H1 (cell line): Measurements from ENCODE around the gene CHPF.

Experiments
- CHD2 ChIP-seq: IDR thresholded peaks from 2 replicates; pipeline ENCODE4 v1.6.1; 2012; ENCODE audit warnings: low read length, improper control_type of control experiment
- POLR2A ChIP-seq, 2 experiments: IDR thresholded peaks; 1 replicate in 1 of 2; 2 replicates in 1 of 2; pipeline ENCODE4 v1.6.1; 2011; ENCODE audit warnings: low read depth in 2 of 2, low read length in 2 of 2, mild to moderate bottlenecking in 2 of 2; ENCODE audit errors: control extremely low read depth in 1 of 2
- SP1 ChIP-seq: IDR thresholded peaks from 2 replicates; pipeline ENCODE4 v1.6.1; 2011; ENCODE audit warnings: low read depth, low read length
- TF ChIP-seq, protein P1 (sequence below): IDR thresholded peaks from 2 replicates; pipeline ENCODE4 v1.6.1; 2011; ENCODE audit warnings: low read depth, mild to moderate bottlenecking, low read length; ENCODE audit not compliant: insufficient read depth

DNA sequence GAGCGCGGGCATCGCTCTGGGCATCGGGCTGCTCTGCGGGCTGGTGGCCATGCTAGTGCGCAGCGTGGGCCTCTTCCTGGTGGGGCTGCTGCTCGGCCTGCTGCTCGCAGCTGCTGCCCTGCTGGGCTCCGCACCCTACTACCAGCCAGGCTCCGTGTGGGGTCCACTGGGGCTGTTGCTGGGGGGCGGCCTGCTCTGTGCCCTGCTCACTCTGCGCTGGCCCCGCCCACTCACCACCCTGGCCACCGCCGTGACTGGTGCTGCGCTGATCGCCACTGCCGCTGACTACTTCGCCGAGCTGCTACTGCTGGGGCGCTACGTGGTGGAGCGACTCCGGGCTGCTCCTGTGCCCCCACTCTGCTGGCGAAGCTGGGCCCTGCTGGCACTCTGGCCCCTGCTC is 4.0 kb upstream of the CHPF start:
- TF ChIP-seq CHD2 (no peak), SP1 (no peak), POLR2A (IDR thresholded peaks at IDR 0.05; ENCODE audit: control extremely low read depth in 1 of 2, low read depth in 2 of 2, low read length in 2 of 2) (no peak)
- TF ChIP-seq, protein P1, sequence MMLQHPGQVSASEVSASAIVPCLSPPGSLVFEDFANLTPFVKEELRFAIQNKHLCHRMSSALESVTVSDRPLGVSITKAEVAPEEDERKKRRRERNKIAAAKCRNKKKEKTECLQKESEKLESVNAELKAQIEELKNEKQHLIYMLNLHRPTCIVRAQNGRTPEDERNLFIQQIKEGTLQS = no peak
